Natural killer cell (primary cell): ENCODE results near the gene OR6Q1. TPM values are rescaled to one million over a fixed set of nuclear protein-coding genes. Genes with fewer than 3 reads are reported as not detected.

Source experiments
- ATAC-seq, 3 donors: fragments of 150-1000 bp in 2 of 3; fragments of 200-7000 bp in 1 of 3; cut with Tn5 transposase; 1 replicate in 1 of 3; 2 replicates in 2 of 3; pipeline ENCODE4 v1.10.0; 2021; ENCODE audit warnings: mild to moderate bottlenecking in 2 of 3, moderate library complexity in 2 of 3
- DNase-seq, 2 donors: peaks; one replicate each; pipeline versions ENCODE4 v3.0.0 to v3.0.0-alpha.2; 2013 to 2021; ENCODE audit warnings: mixed read lengths in 1 of 2
- H3K27ac ChIP-seq: one replicate; pipeline ENCODE4 v1.5.1; 2013; ENCODE audit warnings: mild to moderate bottlenecking, low read length
- H3K27me3 ChIP-seq: one replicate; pipeline ENCODE4 v1.6.1; 2013; ENCODE audit warnings: low read length; ENCODE audit not compliant: control insufficient read depth, insufficient read depth
- H3K36me3 ChIP-seq: one replicate; pipeline ENCODE4 v1.6.1; 2013; ENCODE audit warnings: low read length; ENCODE audit not compliant: control insufficient read depth, insufficient read depth
- H3K4me1 ChIP-seq: one replicate; pipeline ENCODE4 v1.6.1; 2013; ENCODE audit warnings: low read length; ENCODE audit not compliant: control insufficient read depth, insufficient read depth
- H3K4me3 ChIP-seq: one replicate; pipeline ENCODE4 v1.5.1; 2013; ENCODE audit warnings: low read length
- H3K9me3 ChIP-seq: one replicate; pipeline ENCODE4 v1.6.1; 2013; ENCODE audit warnings: low read length; ENCODE audit not compliant: control insufficient read depth, insufficient read depth
- H3K27ac Mint-ChIP-seq, 2 donors: one replicate each; pipeline ENCODE4 v1.8.0; 2022; ENCODE audit warnings: mild to moderate bottlenecking in 2 of 2, mixed read lengths in 2 of 2, moderate library complexity in 1 of 2
- H3K27me3 Mint-ChIP-seq, 2 donors: one replicate each; pipeline ENCODE4 v1.8.0; 2022; ENCODE audit warnings: low read depth in 2 of 2, mixed read lengths in 2 of 2
- H3K36me3 Mint-ChIP-seq: one replicate; pipeline ENCODE4 v1.8.0; 2022; ENCODE audit warnings: mixed read lengths
- H3K4me1 Mint-ChIP-seq, 2 donors: one replicate each; pipeline ENCODE4 v1.8.0; 2022; ENCODE audit warnings: mixed read lengths in 2 of 2
- H3K4me3 Mint-ChIP-seq: one replicate; pipeline ENCODE4 v1.8.0; 2022; ENCODE audit warnings: mild to moderate bottlenecking, moderate library complexity, mixed read lengths
- H3K9me3 Mint-ChIP-seq, 2 donors: one replicate each; pipeline ENCODE4 v1.8.0; 2022; ENCODE audit warnings: mixed read lengths in 2 of 2
- CTCF ChIP-seq: fragments of 200-600 bp; IDR thresholded peaks from one replicate; pipeline ENCODE4 v1.8.0; 2022; ENCODE audit warnings: antibody characterized with exemption
- WGBS: methylation state at CpG from one replicate; pipeline ENCODE4 v1.1.7; 2013; ENCODE audit warnings: missing lambda C conversion rate; ENCODE audit not compliant: insufficient coverage; 5-methylcytosine and 5-hydroxymethylcytosine counted together
- intact Hi-C: fragments of 100-400 bp; cut with micrococcal nuclease; formaldehyde crosslinking; loops from one replicate; pipeline ENCODE4 v1.14.2; 2022
- total RNA-seq, 4 donors: library from RNA; stranded (reverse); fragments of 120-200 nt in 1 of 4; gene quantifications; one replicate each; pipeline versions ENCODE4 v1.2.3 to v1.2.4, GENCODE V29; 2013 to 2022

OR6Q1 gene
- total RNA-seq, 3 donors from 2014 or later (not counting 1 experiment from before 2014, with no cell fraction given): not detected

GRCh38 chr11:58055806-58056401 is 25.2 kb downstream of the OR6Q1 start:
- Mint-ChIP-seq H3K27me3 (peaks cover 0 to 2% of the 10 kb centered on the region in 2 donors), H3K9me3 (peaks cover 0 to 2% of the 10 kb centered on the region in 2 donors), H3K27ac (no peak overlapping the region), H3K4me1 (no peaks in the 10 kb centered on the region), H3K4me3 (no peak overlapping the region), H3K36me3 (no peaks in the 10 kb centered on the region)
- DNase-seq (no peak), ATAC-seq (no peak)
- Histone ChIP-seq H3K27me3 (no peaks in the 10 kb centered on the region), H3K4me3 (no peak overlapping the region), H3K4me1 (no peaks in the 10 kb centered on the region), H3K9me3 (no peaks in the 10 kb centered on the region), H3K27ac (no peak overlapping the region), H3K36me3 (no peaks in the 10 kb centered on the region)
- WGBS: 93% methylated on average over 1 of the region's 1 CpG
- TF ChIP-seq CTCF: no peak
- intact Hi-C loops: no loop called here

GRCh38 chr11:58057481-58057880 is 26.7 kb downstream of the OR6Q1 start:
- H3K36me3 ChIP-seq: no peaks in the 10 kb centered on the region
- intact Hi-C loops: no loop called here
- no peaks in the 10 kb centered on the region for H3K4me1 ChIP-seq
- Mint-ChIP-seq H3K36me3 (no peaks in the 10 kb centered on the region), H3K27me3 (peaks cover 0 to 5% of the 10 kb centered on the region in 2 donors), H3K4me1 (no peaks in the 10 kb centered on the region), H3K9me3 (peaks cover 0 to 2% of the 10 kb centered on the region in 2 donors), H3K27ac (no peak overlapping the region), H3K4me3 (no peak overlapping the region)
- DNase-seq (no peak), ATAC-seq (no peak)
- H3K4me3 ChIP-seq: no peak overlapping the region
- H3K27me3 ChIP-seq: no peaks in the 10 kb centered on the region
- no peak for TF ChIP-seq CTCF
- no peaks in the 10 kb centered on the region for H3K9me3 ChIP-seq
- 83% methylated on average over 2 of the region's 3 CpGs for WGBS
- H3K27ac ChIP-seq: no peak overlapping the region

- 72% methylated on average over 10 of the region's 13 CpGs for WGBS
- no peaks in the 10 kb centered on the region for H3K4me1 Mint-ChIP-seq
Observed at GRCh38 chr11:58058276-58059006, 27.7 kb downstream of the OR6Q1 start.

More at GRCh38 chr11:58058276-58059006, 27.7 kb downstream of the OR6Q1 start:
- DNase-seq: no peak
- Mint-ChIP-seq H3K27me3 (peaks cover 0 to 5% of the 10 kb centered on the region in 2 donors), H3K4me3 (no peak overlapping the region), H3K27ac (no peak overlapping the region), H3K36me3 (no peaks in the 10 kb centered on the region), H3K9me3 (peaks cover 0 to 2% of the 10 kb centered on the region in 2 donors)
- intact Hi-C loops: no loop called here
- H3K4me3 ChIP-seq: no peak overlapping the region
- H3K27ac ChIP-seq: no peak overlapping the region
- H3K27me3 ChIP-seq: no peaks in the 10 kb centered on the region
- no peaks in the 10 kb centered on the region for H3K36me3 ChIP-seq
- no peak for TF ChIP-seq CTCF
- H3K9me3 ChIP-seq: no peaks in the 10 kb centered on the region
- ATAC-seq: no peak
- H3K4me1 ChIP-seq: no peaks in the 10 kb centered on the region
